Loucy (cell line): ENCODE results near the gene ZDHHC12.

Experiments
- H2AFZ ChIP-seq: fragments of 200-600 bp; sonication (generic); 2 replicates; pipeline ENCODE4 v1.6.0; 2016; ENCODE audit warnings: antibody characterized with exemption, mild to moderate bottlenecking, low read length, moderate library complexity
- H3F3A ChIP-seq: fragments of 200-600 bp; 2 replicates; pipeline ENCODE4 v1.6.0; 2016; ENCODE audit warnings: antibody characterized with exemption, low read depth, mild to moderate bottlenecking
- H3K27me3 ChIP-seq: fragments of 200-600 bp; sonication (generic); 2 replicates; pipeline ENCODE4 v1.6.1; 2014; ENCODE audit warnings: low read length, mild to moderate bottlenecking; ENCODE audit not compliant: insufficient read depth, poor library complexity, severe bottlenecking
- H3K36me3 ChIP-seq: fragments of 200-600 bp; sonication (generic); 2 replicates; pipeline ENCODE4 v1.6.1; 2016; ENCODE audit warnings: low read length; ENCODE audit not compliant: insufficient read depth
- H3K4me1 ChIP-seq: fragments of 200-600 bp; sonication (generic); 2 replicates; pipeline ENCODE4 v1.5.1; 2014; ENCODE audit warnings: low read length, mild to moderate bottlenecking; ENCODE audit not compliant: insufficient read depth, poor library complexity, severe bottlenecking
- H3K4me2 ChIP-seq: fragments of 200-600 bp; sonication (generic); 2 replicates; pipeline ENCODE4 v1.6.0; 2014; ENCODE audit warnings: antibody characterized with exemption, low read length, low read depth, mild to moderate bottlenecking; ENCODE audit not compliant: poor library complexity, severe bottlenecking
- H3K4me3 ChIP-seq: fragments of 200-600 bp; sonication (generic); 2 replicates; pipeline ENCODE4 v1.5.1; 2014; ENCODE audit warnings: low read length, mild to moderate bottlenecking, mixed read lengths; ENCODE audit not compliant: poor library complexity, severe bottlenecking
- H3K79me2 ChIP-seq: fragments of 200-600 bp; sonication (generic); 2 replicates; pipeline ENCODE4 v1.6.1; 2014; ENCODE audit warnings: low read length; ENCODE audit not compliant: insufficient read depth
- H3K9ac ChIP-seq: fragments of 200-600 bp; sonication (generic); 2 replicates; pipeline ENCODE4 v1.6.0; 2014; ENCODE audit warnings: mild to moderate bottlenecking, low read depth, low read length, moderate library complexity; ENCODE audit not compliant: poor library complexity, severe bottlenecking
- H3K9me2 ChIP-seq: fragments of 200-600 bp; sonication (generic); replicated peaks from 2 replicates; pipeline ENCODE4 v1.6.1; 2016; ENCODE audit warnings: low read depth, low read length, mixed read lengths
- H3K9me3 ChIP-seq: fragments of 200-600 bp; sonication (generic); 2 replicates; pipeline ENCODE4 v1.6.1; 2014; ENCODE audit warnings: mild to moderate bottlenecking, antibody characterized with exemption, low read length, low read depth; ENCODE audit not compliant: insufficient read depth
- H4K20me1 ChIP-seq: fragments of 200-600 bp; sonication (generic); 2 replicates; pipeline ENCODE4 v1.6.0; 2014; ENCODE audit warnings: antibody characterized with exemption, low read length, mild to moderate bottlenecking; ENCODE audit not compliant: insufficient read depth, poor library complexity, severe bottlenecking
- CTCF ChIP-seq: fragments of 200-600 bp; sonication (generic); conservative IDR thresholded peaks from 2 replicates; pipeline ENCODE4 v1.5.1; 2014; ENCODE audit warnings: mild to moderate bottlenecking, antibody characterized with exemption, low read length
- EZH2phosphoT487 ChIP-seq: fragments of 200-600 bp; IDR thresholded peaks from 2 replicates; pipeline ENCODE4 v1.6.1; 2018; ENCODE audit warnings: antibody characterized with exemption, mild to moderate bottlenecking, moderate library complexity, borderline replicate concordance

The ZDHHC12 gene

GRCh38 chr9:128771094-128771721, 47.3 kb upstream of the ZDHHC12 start:
- Histone ChIP-seq H3F3A (no peaks in the 10 kb centered on the region), H3K4me2 (peak overlapping the region; percentile 80), H3K79me2 (peaks cover 16% of the 10 kb centered on the region; the same call in 1 of the 2 replicates), H3K9me3 (no peaks in the 10 kb centered on the region), H3K4me1 (peaks cover 4% of the 10 kb centered on the region), H3K4me3 (peak overlapping the region; percentile 92), H4K20me1 (no peaks in the 10 kb centered on the region), H3K9ac (peak overlapping the region; percentile 82), H3K27me3 (no peaks in the 10 kb centered on the region), H3K36me3 (no peaks in the 10 kb centered on the region), H2AFZ (peak overlapping the region; percentile 77; the same call in 1 of the 2 replicates), H3K9me2 (no peaks in the 10 kb centered on the region)
- TF ChIP-seq EZH2phosphoT487 (no peak), CTCF (no peak)

GRCh38 chr9:128770286-128771030, 46.5 kb upstream of the ZDHHC12 start:
- Histone ChIP-seq H3K36me3 (no peaks in the 10 kb centered on the region), H3K9me2 (no peaks in the 10 kb centered on the region), H3K4me1 (peaks cover 4% of the 10 kb centered on the region), H3F3A (no peaks in the 10 kb centered on the region), H3K27me3 (no peaks in the 10 kb centered on the region), H3K4me3 (peak overlapping the region; percentile 92), H3K4me2 (peak overlapping the region; percentile 80), H4K20me1 (no peaks in the 10 kb centered on the region), H3K9me3 (no peaks in the 10 kb centered on the region), H3K79me2 (peaks cover 16% of the 10 kb centered on the region; the same call in 1 of the 2 replicates), H3K9ac (peak overlapping the region; percentile 82), H2AFZ (no peak overlapping the region)
- TF ChIP-seq EZH2phosphoT487 (no peak), CTCF (no peak)

- Histone ChIP-seq H3K4me3 (no peak overlapping the region), H2AFZ (no peak overlapping the region), H3K9me3 (no peaks in the 10 kb centered on the region), H3K9ac (no peak overlapping the region), H3K4me1 (peaks cover 4% of the 10 kb centered on the region), H3K79me2 (peaks cover 16% of the 10 kb centered on the region; the same call in 1 of the 2 replicates), H3K4me2 (no peak overlapping the region), H3K9me2 (no peaks in the 10 kb centered on the region), H3F3A (no peaks in the 10 kb centered on the region), H4K20me1 (no peaks in the 10 kb centered on the region), H3K36me3 (no peaks in the 10 kb centered on the region), H3K27me3 (no peaks in the 10 kb centered on the region)
- no peak for TF ChIP-seq EZH2phosphoT487
- no peak for TF ChIP-seq CTCF
These were observed 44.7 kb upstream of the ZDHHC12 start for GRCh38 chr9:128768606-128769005.
